ENCODE data around the gene ADAM19.

DNA sequence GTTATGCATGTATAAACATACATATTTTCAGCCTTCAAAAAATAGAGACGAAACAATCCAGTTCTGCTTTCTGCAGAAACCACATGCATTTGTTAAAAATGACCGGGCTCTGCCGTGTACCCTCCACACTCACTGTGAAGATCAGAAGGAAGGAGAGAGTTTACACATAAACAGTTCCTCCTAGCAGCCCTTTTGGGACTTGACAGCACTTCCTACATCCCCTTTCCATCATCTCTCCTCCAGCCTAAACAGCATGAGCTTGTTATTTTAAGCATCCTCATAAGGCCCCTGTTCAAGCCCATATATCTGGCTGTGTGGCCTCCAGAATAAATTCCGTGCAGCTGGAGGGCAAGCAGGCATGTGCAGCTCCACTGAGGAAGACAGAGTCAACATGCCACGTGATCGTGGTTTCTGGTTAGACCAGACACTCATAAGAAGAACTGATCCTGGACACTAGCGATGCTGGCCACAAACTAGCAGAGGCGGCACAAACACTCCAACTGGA lies 73.4 kb downstream of the ADAM19 start:
- TF ChIP-seq, protein P1, sequence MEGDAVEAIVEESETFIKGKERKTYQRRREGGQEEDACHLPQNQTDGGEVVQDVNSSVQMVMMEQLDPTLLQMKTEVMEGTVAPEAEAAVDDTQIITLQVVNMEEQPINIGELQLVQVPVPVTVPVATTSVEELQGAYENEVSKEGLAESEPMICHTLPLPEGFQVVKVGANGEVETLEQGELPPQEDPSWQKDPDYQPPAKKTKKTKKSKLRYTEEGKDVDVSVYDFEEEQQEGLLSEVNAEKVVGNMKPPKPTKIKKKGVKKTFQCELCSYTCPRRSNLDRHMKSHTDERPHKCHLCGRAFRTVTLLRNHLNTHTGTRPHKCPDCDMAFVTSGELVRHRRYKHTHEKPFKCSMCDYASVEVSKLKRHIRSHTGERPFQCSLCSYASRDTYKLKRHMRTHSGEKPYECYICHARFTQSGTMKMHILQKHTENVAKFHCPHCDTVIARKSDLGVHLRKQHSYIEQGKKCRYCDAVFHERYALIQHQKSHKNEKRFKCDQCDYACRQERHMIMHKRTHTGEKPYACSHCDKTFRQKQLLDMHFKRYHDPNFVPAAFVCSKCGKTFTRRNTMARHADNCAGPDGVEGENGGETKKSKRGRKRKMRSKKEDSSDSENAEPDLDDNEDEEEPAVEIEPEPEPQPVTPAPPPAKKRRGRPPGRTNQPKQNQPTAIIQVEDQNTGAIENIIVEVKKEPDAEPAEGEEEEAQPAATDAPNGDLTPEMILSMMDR (conservative IDR thresholded peaks at IDR 0.05; ENCODE audit: low read depth, low read length), result no peak
- TF ChIP-seq CHD1 (IDR thresholded peaks at IDR 0.05; ENCODE audit: low read depth, low read length), result no peak
- TF ChIP-seq POLR2A (IDR thresholded peaks at IDR 0.05; ENCODE audit: low read depth, low read length), result no peak
- no peak for TF ChIP-seq MXI1 (IDR thresholded peaks at IDR 0.05; ENCODE audit: borderline replicate concordance, low read depth, low read length)
- no peak for TF ChIP-seq MAFK (IDR thresholded peaks at IDR 0.05; ENCODE audit: low read depth, low read length)
- TF ChIP-seq NFE2L2 (IDR thresholded peaks at IDR 0.05; ENCODE audit: low read depth, low read length), result no peak
